ENCODE data around the gene CCT7. TPM values are rescaled to one million over a fixed set of nuclear protein-coding genes. Genes with fewer than 3 reads are reported as not detected.

Gene CCT7
- total RNA-seq, 1 experiment from 2014 or later, result 637 TPM

DNA sequence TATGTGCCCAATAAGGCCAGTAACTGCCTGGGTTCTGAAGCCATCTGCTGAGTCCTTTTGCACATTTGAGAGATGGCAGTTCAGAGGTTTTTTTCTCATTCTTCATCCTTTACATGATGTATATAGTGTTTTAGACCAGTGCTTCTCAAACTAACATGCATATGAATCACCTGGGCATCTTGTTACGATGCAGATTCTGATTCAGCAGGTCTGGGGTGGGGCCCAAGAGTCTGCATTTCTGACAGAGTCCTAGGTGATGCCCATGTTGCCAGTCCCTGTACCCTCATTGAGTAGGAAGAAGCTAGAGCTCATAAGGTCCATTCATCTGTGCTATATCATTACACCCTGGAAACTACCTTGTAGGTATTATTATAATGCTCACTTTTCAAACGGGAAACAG is 16.3 kb upstream of the CCT7 start:
- peaks cover 50% of the 10 kb centered on the region for H3K79me2 ChIP-seq (ENCODE audit: insufficient read depth, low read length)
- peaks cover 13 to 18% of the 10 kb centered on the region in 2 experiments; a peak in 3 of 4 replicates for H3K36me3 ChIP-seq (ENCODE audit: control insufficient read depth in 1 of 2, insufficient read depth in 2 of 2, low read length in 2 of 2)
- no peaks in the 10 kb centered on the region for H4K20me1 ChIP-seq (ENCODE audit: insufficient read depth)
- BruUV-seq (replicated peaks), result no TSS peak
- H2AFZ ChIP-seq (ENCODE audit: low read depth, low read length, poor library complexity, severe bottlenecking), result no peak overlapping the region
- intact Hi-C loops (cut with micrococcal nuclease), result no loop called here
- ChIA-PET CTCF (no interaction called here), RAD21 (ENCODE audit: low non-redundant PET in 1 of 2, low total read pairs in 2 of 2, uncharacterized antibody in 2 of 2, unreplicated experiment in 2 of 2) (no interaction called here), POLR2A (no interaction called here)
- H3K4me3 ChIP-seq (replicated peaks in 1 of 2; ENCODE audit: low read depth in 1 of 2, low read length in 2 of 2), result no peak overlapping the region
- DNase-seq (ENCODE audit: low read depth, low spot score) (no peak), ATAC-seq (no peak)
- H3K9ac ChIP-seq (ENCODE audit: low read length), result no peak overlapping the region
- H3K9me3 ChIP-seq (ENCODE audit: control insufficient read depth in 1 of 2, insufficient read depth in 1 of 2, low read depth in 1 of 2, low read length in 2 of 2), result no peaks in the 10 kb centered on the region
- H3K4me2 ChIP-seq (ENCODE audit: low read length), result no peak overlapping the region
- no peak for TF ChIP-seq ZNF274 (IDR thresholded peaks at IDR 0.05; ENCODE audit: low read depth, low read length)
- TF ChIP-seq POLR2A (IDR thresholded peaks at IDR 0.05; ENCODE audit: borderline replicate concordance, extremely low read depth, insufficient read depth, insufficient read length), result no peak
- TF ChIP-seq, protein P1, sequence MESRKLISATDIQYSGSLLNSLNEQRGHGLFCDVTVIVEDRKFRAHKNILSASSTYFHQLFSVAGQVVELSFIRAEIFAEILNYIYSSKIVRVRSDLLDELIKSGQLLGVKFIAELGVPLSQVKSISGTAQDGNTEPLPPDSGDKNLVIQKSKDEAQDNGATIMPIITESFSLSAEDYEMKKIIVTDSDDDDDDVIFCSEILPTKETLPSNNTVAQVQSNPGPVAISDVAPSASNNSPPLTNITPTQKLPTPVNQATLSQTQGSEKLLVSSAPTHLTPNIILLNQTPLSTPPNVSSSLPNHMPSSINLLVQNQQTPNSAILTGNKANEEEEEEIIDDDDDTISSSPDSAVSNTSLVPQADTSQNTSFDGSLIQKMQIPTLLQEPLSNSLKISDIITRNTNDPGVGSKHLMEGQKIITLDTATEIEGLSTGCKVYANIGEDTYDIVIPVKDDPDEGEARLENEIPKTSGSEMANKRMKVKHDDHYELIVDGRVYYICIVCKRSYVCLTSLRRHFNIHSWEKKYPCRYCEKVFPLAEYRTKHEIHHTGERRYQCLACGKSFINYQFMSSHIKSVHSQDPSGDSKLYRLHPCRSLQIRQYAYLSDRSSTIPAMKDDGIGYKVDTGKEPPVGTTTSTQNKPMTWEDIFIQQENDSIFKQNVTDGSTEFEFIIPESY (IDR thresholded peaks at IDR 0.05; ENCODE audit: extremely low read depth, insufficient replicate concordance, low read length), result no peak
- TF ChIP-seq, protein P2, sequence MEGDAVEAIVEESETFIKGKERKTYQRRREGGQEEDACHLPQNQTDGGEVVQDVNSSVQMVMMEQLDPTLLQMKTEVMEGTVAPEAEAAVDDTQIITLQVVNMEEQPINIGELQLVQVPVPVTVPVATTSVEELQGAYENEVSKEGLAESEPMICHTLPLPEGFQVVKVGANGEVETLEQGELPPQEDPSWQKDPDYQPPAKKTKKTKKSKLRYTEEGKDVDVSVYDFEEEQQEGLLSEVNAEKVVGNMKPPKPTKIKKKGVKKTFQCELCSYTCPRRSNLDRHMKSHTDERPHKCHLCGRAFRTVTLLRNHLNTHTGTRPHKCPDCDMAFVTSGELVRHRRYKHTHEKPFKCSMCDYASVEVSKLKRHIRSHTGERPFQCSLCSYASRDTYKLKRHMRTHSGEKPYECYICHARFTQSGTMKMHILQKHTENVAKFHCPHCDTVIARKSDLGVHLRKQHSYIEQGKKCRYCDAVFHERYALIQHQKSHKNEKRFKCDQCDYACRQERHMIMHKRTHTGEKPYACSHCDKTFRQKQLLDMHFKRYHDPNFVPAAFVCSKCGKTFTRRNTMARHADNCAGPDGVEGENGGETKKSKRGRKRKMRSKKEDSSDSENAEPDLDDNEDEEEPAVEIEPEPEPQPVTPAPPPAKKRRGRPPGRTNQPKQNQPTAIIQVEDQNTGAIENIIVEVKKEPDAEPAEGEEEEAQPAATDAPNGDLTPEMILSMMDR (IDR thresholded peaks at IDR 0.05 in 2 of 3, conservative IDR thresholded peaks at IDR 0.05 in 1 of 3; ENCODE audit: borderline replicate concordance in 1 of 3, insufficient read depth in 1 of 3, low read depth in 2 of 3, low read length in 2 of 3), result no peak
- no peak for TF ChIP-seq FOSL1 (IDR thresholded peaks at IDR 0.05; ENCODE audit: low read depth)
- TF ChIP-seq JUND (IDR thresholded peaks at IDR 0.05), result no peak
- no peak for TF ChIP-seq CBX3 (IDR thresholded peaks at IDR 0.05; ENCODE audit: low read depth)
- no peak for TF ChIP-seq RAD21 (IDR thresholded peaks at IDR 0.05; ENCODE audit: low read depth)
- TF ChIP-seq, protein P3, sequence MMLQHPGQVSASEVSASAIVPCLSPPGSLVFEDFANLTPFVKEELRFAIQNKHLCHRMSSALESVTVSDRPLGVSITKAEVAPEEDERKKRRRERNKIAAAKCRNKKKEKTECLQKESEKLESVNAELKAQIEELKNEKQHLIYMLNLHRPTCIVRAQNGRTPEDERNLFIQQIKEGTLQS (IDR thresholded peaks at IDR 0.05), result no peak
- TF ChIP-seq ZFX (IDR thresholded peaks at IDR 0.05), result no peak
- no peak for TF ChIP-seq EZH2 (IDR thresholded peaks at IDR 0.05)
- TF ChIP-seq SP1 (IDR thresholded peaks at IDR 0.05; ENCODE audit: low read depth), result no peak
- TF ChIP-seq SIN3A (IDR thresholded peaks at IDR 0.05; ENCODE audit: low read depth), result no peak
- no peak for TF ChIP-seq POLR2AphosphoS5 (IDR thresholded peaks at IDR 0.05; ENCODE audit: low read depth, low read length)
- TF ChIP-seq, protein P4, sequence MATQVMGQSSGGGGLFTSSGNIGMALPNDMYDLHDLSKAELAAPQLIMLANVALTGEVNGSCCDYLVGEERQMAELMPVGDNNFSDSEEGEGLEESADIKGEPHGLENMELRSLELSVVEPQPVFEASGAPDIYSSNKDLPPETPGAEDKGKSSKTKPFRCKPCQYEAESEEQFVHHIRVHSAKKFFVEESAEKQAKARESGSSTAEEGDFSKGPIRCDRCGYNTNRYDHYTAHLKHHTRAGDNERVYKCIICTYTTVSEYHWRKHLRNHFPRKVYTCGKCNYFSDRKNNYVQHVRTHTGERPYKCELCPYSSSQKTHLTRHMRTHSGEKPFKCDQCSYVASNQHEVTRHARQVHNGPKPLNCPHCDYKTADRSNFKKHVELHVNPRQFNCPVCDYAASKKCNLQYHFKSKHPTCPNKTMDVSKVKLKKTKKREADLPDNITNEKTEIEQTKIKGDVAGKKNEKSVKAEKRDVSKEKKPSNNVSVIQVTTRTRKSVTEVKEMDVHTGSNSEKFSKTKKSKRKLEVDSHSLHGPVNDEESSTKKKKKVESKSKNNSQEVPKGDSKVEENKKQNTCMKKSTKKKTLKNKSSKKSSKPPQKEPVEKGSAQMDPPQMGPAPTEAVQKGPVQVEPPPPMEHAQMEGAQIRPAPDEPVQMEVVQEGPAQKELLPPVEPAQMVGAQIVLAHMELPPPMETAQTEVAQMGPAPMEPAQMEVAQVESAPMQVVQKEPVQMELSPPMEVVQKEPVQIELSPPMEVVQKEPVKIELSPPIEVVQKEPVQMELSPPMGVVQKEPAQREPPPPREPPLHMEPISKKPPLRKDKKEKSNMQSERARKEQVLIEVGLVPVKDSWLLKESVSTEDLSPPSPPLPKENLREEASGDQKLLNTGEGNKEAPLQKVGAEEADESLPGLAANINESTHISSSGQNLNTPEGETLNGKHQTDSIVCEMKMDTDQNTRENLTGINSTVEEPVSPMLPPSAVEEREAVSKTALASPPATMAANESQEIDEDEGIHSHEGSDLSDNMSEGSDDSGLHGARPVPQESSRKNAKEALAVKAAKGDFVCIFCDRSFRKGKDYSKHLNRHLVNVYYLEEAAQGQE (IDR thresholded peaks at IDR 0.05; ENCODE audit: low read depth), result no peak
- TF ChIP-seq EGR1 (IDR thresholded peaks at IDR 0.05; ENCODE audit: low read depth), result no peak
- no peak for TF ChIP-seq TCF7L2 (IDR thresholded peaks at IDR 0.05; ENCODE audit: borderline replicate concordance, extremely low read depth, insufficient read depth, insufficient read length)
- TF ChIP-seq YY1 (IDR thresholded peaks at IDR 0.05; ENCODE audit: extremely low read depth, insufficient replicate concordance, low read depth, low read length), result no peak
- no peak for TF ChIP-seq ELF1 (IDR thresholded peaks at IDR 0.05; ENCODE audit: borderline replicate concordance, low read depth)
- H3K9me2 ChIP-seq (ENCODE audit: insufficient read depth), result no peaks in the 10 kb centered on the region
- H3K4me1 ChIP-seq (ENCODE audit: control insufficient read depth in 1 of 2, insufficient read depth in 2 of 2, low read length in 2 of 2), result peaks cover 3 to 34% of the 10 kb centered on the region in 2 experiments; a peak in 3 of 4 replicates
- no peak overlapping the region for H3K27ac ChIP-seq (ENCODE audit: low read depth, low read length)
- no peaks in the 10 kb centered on the region for H3K27me3 ChIP-seq (ENCODE audit: insufficient read depth, low read length)

Data from HCT116 (cell line).